Urothelium cell line (cell line): ENCODE measurements around the gene DERA.
"Not testable (repeated sequence)": the region's sequence is repeated elsewhere in the genome, so short reads cannot be mapped to it uniquely, and the experiment has no call there.

ENCODE experiments used
- DNase-seq: peaks from one replicate; pipeline ENCODE4 v3.0.0; 2011; ENCODE audit warnings: low spot score, mixed read lengths
- FAIRE-seq: peaks from 2 replicates; lab custom pipeline; 2011; peaks lifted over from hg19 to GRCh38; lab: Jason Lieb, UNC

The DERA gene

DNA sequence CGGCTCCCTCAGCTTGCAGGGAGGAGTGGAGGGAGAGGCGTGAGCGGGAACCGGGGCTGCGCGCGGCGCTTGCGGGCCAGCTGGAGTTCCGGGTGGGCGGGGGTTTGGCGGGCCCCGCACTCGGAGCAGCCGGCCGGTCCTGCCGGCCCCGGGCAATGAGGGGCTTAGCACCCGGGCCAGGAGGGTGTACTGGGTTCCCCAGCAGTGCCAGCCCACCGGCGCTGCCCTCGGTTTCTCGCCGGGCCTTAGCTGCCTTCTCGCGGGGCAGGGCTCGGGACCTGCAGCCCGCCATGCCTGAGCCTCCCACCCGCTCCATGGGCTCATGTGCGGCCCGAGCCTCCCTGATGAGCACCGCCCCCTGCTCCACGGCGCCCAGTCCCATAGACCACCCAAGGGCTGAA, 146.2 kb downstream of the DERA start:
- not testable (repeated sequence) for FAIRE-seq, DNase-seq

DNA sequence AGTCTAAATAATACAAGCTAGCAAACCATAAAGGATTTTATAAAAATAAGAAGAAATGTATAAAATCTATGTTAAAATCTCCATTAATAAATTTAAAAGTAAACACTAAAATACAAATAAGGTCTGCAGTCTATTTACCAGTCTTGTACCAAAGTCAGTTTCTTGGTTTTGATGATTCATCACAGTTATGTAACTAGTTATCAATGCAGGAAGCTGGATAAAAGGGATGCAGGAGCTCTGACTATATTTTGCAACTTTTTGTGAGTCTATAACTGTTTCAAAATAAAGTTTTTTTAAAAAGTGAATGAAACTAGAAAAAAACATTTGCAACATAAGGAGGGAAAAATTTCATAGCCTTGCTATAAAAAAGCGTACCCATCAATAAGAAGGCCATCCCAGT, 151.5 kb downstream of the DERA start:
- FAIRE-seq (no peak), DNase-seq (peak; percentile 9)

DNA sequence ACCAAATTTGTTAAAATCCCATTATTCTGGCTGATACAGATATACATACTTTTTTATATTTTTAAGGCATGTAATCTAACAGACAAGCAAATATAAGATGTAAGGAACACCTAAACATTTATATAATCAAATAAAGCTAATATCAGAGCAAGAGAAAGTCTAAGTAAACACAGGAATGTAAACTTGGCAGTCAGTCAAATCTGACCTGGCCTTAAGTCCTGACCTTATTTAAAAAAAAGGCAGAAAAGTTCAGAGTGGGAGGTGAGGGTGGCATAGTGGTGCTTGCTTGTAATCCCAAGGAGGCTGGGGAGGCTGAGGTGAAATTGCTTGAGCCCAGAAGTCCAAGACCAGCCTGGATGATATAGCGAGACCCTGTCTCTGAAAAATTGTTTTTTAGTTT, 152.6 kb downstream of the DERA start:
- FAIRE-seq (no peak), DNase-seq (no peak)

DNA sequence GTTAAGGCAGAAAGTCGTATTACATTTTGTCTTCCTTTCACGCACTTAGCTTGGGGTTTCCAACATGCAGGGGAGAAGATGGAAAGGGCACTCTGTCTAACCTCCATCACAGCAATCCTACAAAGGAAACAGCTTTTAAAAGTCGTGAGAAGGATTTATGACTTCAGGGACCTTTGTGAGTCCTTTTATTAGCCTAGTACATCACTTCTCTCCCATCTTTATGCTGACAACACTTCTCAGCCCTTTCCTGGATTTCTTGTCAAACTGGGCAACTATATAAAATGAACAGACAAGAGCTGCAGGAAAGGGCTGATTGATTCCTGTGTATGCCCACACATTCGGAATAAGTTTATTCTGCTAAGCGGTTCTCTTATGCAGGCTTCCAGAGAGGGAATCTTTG, 159.0 kb downstream of the DERA start:
- DNase-seq: no peak
- no peak for FAIRE-seq

DNA sequence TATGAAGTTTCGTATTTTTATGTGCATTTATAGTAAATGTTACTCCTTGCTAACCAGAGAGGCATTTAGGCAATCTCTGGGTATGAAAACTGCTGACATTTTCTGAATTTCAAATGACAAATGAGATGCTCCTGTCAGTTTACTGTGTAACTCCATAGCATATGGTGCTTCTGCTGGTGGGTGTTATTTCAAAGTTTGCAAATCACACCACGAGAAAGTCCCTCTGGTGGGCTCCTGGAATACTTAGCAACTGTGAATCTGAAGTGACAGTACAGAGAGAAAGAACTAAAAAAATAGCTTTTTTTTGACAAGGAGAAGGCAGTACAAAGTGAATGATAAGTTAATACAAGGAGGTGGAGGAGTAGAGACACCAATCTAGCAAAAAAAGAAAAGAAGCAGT, 161.5 kb downstream of the DERA start:
- DNase-seq: no peak
- no peak for FAIRE-seq

DNA sequence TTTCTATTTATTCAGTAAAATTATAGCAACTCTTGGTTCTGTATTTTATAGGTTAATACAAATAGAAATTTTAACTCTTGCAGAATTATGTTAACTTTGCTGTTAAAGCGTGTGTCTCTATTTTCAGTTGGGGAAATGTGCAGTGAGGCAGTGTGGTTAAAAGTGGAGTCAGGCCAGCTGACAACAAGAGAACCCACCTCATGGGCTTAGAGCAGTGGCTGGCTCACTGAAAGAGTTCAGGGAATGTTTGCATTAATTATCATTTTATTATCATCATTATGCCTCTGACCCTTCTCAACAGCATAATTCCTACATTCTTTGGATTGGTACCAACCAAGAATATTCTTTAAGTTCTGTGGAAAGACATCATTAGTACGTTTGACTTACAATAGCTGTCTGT, 163.8 kb downstream of the DERA start:
- DNase-seq (no peak), FAIRE-seq (no peak)

DNA sequence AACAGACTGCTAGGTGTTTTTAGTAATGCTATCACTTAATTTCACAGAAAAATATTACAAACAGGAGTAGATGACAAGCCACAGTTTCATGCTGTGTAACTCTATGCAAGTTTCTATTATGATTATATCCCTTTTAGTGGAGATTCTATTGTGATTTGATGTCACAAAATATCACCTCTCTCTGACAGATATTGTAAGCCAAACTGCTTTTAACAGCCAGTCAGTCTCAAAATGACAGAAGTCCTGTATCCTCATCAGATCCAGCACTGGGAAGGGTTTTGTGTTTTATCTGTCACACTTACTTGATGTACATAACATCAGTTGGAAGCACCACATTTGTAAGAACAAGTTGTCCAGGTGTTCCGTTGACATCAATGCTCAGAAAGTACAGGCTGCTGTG, 164.8 kb downstream of the DERA start:
- FAIRE-seq: no peak

DNA sequence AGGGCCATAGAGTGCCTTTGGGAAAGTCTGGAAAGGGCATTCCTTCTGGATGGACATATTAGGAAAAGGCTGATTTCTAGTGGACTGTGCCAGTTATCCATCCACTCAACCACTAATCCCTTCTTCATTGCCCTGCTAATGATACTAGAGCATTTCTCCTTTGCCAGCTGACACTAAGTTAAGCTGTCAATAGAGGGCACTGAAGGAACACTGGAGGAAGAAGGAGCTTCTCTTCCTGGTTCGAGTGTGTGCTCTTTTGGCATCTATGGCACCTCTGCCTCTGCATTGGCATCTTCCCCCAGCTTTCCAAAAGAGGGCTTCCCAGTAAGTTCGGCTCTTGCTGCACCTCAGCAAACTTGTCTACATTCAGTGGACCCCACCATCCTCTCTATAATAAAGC, 165.4 kb downstream of the DERA start:
- DNase-seq: peak; percentile 39
- FAIRE-seq: no peak

More for the DNA sequence above, 164.8 kb downstream of the DERA start:
- no peak for DNase-seq

DNA sequence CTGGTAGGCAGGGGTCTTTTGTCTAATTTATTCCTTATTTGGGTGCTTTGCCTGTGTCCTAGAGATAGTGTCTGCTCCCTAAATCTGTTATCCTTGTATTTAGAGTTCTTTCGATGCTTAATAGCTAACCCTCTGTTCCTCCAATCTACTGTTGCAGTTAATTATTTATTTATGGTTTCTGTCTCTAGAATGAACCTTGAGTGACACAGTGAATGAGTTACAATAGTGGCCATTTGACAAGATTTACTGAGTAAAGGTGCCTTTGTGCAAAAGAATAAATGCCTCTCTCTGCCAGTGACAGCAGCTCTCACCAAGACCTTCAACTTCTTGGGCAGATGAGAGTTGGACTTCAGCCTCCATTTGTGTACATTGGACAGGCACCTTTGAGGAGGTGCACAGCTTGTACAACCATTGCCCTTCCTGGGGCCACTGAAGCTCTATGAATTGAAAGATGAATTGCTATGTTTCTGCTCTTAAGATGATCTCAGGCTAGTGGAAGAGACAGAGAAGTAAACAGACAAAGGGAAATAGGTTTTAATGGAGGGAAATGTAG, 165.9 kb downstream of the DERA start:
- DNase-seq: no peak

DNA sequence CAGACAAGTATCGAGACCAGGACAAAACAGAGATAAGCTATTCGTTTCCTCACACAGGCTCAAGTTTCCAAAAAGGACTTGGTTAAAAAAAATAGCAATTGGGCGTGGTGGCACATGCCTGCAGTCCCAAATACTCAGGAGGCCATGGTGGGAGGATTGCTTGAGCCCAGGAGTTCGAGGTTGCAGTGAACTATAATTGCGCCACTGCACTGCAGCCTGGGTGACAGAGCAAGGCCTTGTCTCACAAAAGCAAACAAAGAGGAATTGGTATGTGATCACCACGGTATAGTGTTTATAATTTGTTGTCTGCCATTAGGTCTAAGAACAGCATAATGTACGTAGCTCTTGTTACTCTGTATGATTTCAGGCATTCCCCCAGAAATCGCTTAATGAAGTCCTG, 175.3 kb downstream of the DERA start:
- no peak for DNase-seq
- no peak for FAIRE-seq

More for the DNA sequence above, 165.9 kb downstream of the DERA start:
- FAIRE-seq: no peak

DNA sequence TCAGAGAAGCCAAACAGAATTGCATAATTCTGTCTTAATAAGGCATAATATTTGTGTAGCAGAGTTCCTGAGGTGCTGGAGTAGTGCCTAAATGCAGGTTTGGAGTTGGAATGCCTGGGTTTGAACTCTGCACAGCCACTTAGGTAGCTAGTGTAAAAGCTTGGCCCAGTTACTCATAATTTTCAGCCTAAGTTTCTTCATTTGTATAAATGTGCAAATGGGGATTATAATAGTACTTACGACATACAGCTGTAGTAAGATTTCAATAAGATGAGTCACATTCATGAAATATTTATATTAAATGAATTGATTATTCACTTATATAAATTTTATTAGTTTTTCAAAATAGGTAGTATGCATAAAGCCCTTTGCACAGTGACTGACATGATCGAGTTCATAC, 175.8 kb downstream of the DERA start:
- FAIRE-seq: no peak
- no peak for DNase-seq
